Activated CD4-positive, alpha-beta T cell treated with anti-CD3 and anti-CD28 coated beads, Interleukin-2, amount 50 U/mL, for 4 hours (primary cell): ENCODE measurements around the gene DNHD1.

Experiments used
- DNase-seq, 2 experiments: peaks; one replicate each; pipeline ENCODE4 v3.0.0-alpha.2; 2020

Gene DNHD1

GRCh38 chr11:6596239-6596877 is 99.3 kb downstream of the DNHD1 start:
- no peak for DNase-seq

- DNase-seq = no peak
Observed at GRCh38 chr11:6598555-6598954, 101.5 kb downstream of the DNHD1 start.

GRCh38 chr11:6599449-6599848 is 102.4 kb downstream of the DNHD1 start:
- DNase-seq = no peak

- DNase-seq = no peak
Observed at GRCh38 chr11:6599881-6600390, 102.9 kb downstream of the DNHD1 start.

- DNase-seq = no peak
Observed at GRCh38 chr11:6601041-6601461, 104.0 kb downstream of the DNHD1 start.

- DNase-seq = no peak
Observed at GRCh38 chr11:6602096-6602940, 105.2 kb downstream of the DNHD1 start.

GRCh38 chr11:6603287-6604080 is 106.4 kb downstream of the DNHD1 start, which contains the start of the genes ILK and RRP8:
Gene ILK (plus strand): TSS chr11:6603774. CDS start chr11:6604272, 498 bp downstream.
Gene RRP8 (minus strand): TSS chr11:6603616. CDS start chr11:6603502, 114 bp downstream.
- DNase-seq = peak; percentile 71 to 75

GRCh38 chr11:6604081-6604626 is 107.1 kb downstream of the DNHD1 start:
- DNase-seq = peak; percentile 47 to 49

GRCh38 chr11:6604790-6605189 is 107.7 kb downstream of the DNHD1 start:
- DNase-seq = no peak

- DNase-seq = no peak
Observed at GRCh38 chr11:6606471-6607189, 109.5 kb downstream of the DNHD1 start.

- no peak for DNase-seq
Observed at GRCh38 chr11:6607190-6607795, 110.2 kb downstream of the DNHD1 start.

- no peak for DNase-seq
Observed at GRCh38 chr11:6608011-6608410, 110.9 kb downstream of the DNHD1 start.

GRCh38 chr11:6608726-6609501 is 111.8 kb downstream of the DNHD1 start:
- no peak for DNase-seq

- no peak for DNase-seq
Observed at GRCh38 chr11:6609502-6610015, 112.5 kb downstream of the DNHD1 start.

GRCh38 chr11:6610591-6610990 is 113.5 kb downstream of the DNHD1 start:
- DNase-seq = no peak

- DNase-seq = peak in 1 of 2 experiments; percentile 18
Observed at GRCh38 chr11:6611092-6611962, 114.2 kb downstream of the DNHD1 start.

- DNase-seq = no peak
Observed at GRCh38 chr11:6611963-6612212, 114.8 kb downstream of the DNHD1 start.

GRCh38 chr11:6612213-6613041 is 115.3 kb downstream of the DNHD1 start, which contains the start of gene TAF10:
Gene TAF10 (minus strand): TSS chr11:6612216. CDS start chr11:6612189, 27 bp downstream.
- DNase-seq = peak; percentile 92

- DNase-seq = no peak
Observed at GRCh38 chr11:6613496-6613895, 116.4 kb downstream of the DNHD1 start.
